ENCODE data around the gene B4GALNT2. TPM values are rescaled to one million over a fixed set of nuclear protein-coding genes. Genes with fewer than 3 reads are reported as not detected.
"Not testable (repeated sequence)": the region's sequence is repeated elsewhere in the genome, so short reads cannot be mapped to it uniquely, and the experiment has no call there.

The B4GALNT2 gene
- total RNA-seq, 1 donor from 2014 or later, result not detected

DNA sequence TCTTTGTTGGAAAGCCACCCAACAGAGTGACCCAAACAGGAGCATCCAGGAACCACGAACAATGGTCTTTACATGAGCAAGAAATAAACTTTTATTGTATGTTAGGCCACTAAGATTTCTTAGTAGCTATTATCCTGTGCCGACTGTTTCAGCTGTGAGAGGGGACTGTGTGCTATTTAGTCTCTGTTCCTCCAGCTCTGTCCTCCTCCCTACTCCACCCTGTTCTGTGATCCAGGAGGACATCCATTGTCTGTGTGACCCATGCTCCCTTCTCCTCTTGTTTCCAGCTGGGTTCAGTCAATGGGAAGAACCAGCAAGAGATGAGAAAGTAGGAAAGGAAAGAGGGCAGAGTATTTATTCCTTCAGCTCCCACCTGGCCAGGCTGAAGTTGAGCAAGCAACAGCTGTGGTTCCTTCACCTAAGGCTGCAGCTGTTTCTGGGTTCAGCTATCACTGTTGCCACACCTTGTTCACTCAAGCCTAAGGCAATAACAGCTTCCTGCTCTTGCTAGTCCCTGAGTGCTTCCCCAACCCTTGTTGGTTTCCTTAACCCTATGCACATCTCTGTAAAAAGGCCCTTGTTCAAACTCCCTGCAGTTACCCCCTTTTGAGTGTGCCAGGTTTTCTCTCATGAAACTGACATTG, 14.9 kb upstream of the B4GALNT2 start:
- no peak for DNase-seq (ENCODE audit: low spot score)

GRCh38 chr17:49120166-49120565, 12.4 kb upstream of the B4GALNT2 start:
- no peak for DNase-seq (ENCODE audit: low spot score)

DNA sequence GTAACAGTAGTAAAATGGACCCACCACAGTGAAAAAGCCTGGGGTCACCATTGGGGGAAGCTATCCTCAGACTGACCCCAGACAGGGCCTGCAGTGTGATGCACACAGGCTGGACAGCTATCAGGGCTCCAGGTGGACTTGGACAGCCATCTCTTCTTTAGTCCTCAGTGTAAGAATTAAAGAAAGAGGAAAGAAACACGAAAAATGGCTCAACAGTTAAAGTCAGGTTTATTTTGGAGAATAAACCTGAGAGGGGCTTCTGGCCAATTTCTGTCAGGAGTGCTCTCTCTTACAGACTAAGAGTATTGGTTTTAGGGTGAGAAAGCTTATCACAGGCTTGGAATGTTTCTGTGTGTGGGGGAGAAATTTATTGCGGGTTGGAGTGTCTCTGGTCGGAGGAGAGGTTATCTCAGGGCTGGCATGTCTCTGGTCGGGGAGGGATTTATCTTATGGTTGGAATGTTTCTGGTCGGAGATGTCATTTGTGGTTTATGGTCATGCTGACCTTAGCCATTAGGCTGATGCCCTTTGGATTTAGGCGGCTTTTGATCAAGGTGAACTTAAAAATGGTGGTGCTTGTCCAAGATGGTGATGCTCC, 10.8 kb upstream of the B4GALNT2 start:
- DNase-seq (ENCODE audit: low spot score), result no peak

DNA sequence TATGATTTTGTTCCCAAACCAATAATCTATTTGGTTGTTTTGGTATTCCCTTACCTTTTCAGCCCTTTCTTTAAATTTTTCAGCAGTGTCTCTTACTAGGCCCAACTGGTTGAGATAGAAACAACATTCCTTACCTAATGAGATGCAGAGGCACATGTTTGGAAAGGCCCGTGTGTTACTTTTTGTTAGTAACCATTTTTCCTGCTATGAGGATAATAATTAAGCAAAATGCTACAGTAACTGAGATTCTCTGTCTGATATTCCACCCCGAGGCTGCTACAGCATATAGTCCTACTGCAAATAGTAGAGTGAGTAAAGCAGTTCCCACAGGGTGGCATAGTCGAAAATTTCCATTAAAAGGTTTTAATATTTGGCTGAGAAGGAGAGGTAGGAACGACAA, 10.0 kb upstream of the B4GALNT2 start:
- DNase-seq (ENCODE audit: low spot score), result no peak

DNA sequence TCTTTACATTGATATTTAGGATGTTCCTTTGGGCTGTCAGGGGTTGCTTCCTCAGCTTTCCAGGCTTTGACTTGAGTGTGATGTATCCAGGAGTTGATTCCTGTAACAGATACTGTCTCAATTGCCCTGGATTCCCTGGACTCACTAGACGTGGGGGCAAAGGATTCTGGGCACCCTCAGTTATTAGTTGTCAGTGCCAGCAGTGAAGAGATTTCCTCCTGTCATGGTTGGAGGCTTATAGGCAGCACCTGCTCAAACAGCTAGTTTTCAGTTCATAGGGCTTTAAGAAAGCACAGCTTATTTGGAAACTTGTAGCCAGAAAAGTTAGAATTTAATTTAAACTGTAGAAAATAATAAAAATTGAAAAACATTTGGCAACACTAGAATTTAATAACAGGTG, 9.5 kb upstream of the B4GALNT2 start:
- no peak for DNase-seq (ENCODE audit: low spot score)

GRCh38 chr17:49125449-49125848, 7.1 kb upstream of the B4GALNT2 start:
- no peak for DNase-seq (ENCODE audit: low spot score)

DNA sequence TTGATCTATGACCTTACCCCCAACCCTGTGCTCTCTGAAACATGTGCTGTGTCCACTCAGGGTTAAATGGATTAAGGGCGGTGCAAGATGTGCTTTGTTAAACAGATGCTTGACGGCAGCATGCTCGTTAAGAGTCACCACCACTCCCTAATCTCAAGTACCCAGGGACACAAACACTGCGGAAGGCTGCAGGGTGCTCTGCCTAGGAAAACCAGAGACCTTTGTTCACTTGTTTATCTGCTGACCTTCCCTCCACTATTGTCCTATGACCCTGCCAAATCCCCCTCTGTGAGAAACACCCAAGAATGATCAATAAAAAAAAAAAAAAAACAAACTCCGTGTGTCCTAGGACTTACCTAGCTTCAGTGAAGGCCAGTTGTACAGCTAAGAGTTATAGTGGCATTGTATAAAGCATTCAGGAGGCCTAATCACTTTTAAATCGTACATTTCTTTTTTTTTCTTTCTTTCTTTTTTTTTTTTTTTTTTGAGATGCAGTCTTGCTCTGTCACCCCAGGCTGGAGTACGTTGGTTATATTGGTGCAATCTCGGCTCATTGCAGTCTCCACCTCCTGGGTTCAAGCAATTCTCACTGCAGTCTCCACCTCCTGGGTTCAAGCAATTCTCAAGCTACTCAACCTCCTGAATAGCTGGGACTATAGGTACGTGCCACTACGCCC, 6.2 kb upstream of the B4GALNT2 start:
- DNase-seq (ENCODE audit: low spot score), result not testable (repeated sequence)

GRCh38 chr17:49129359-49129950, 3.1 kb upstream of the B4GALNT2 start:
- not testable (repeated sequence) for DNase-seq (ENCODE audit: low spot score)

- DNase-seq (ENCODE audit: low spot score), result no peak
These were observed 1.7 kb upstream of the B4GALNT2 start for GRCh38 chr17:49130891-49131290.

GRCh38 chr17:49132317-49132698, 261 bp upstream of the B4GALNT2 start:
- no peak for DNase-seq (ENCODE audit: low spot score)

DNA sequence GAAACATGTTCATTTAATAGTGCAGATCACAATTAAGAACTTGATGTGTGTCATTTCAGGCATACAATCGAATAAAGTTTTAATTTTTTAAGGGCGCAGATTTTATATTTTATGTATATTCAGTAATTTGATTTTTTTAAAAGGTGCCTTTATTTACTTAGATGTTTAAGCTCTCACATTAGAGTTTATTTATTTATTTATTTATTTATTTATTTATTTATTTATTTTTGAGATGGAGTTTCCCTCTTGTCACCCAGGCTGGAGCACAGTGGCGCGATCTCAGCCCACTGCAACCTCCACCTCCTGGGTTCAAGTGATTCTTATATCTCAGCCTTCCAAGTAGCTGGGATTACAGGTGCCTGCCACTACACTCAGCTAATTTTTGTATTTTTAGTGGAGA, 3.8 kb downstream of the B4GALNT2 start:
- no peak for DNase-seq (ENCODE audit: low spot score)

DNA sequence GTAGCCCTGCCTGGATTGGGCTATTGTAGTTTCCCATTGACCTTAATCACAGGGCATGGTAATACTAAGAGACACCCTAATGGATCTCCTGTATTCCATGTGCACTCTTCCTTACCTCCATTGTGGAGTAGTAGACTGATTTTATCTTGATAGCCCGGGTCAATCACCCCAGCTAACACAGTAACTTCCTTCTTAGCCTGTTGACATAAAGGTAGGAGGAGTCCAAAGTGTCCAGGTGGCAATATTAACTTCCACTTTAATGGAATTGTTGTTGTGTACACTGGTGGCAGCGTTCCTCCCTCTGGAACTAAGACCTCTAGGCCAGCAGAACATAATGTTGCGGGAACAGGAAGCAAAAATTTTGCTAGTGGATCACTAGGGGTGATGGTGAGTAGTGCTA, 13.1 kb downstream of the B4GALNT2 start:
- DNase-seq (ENCODE audit: low spot score), result not testable (repeated sequence)

DNA sequence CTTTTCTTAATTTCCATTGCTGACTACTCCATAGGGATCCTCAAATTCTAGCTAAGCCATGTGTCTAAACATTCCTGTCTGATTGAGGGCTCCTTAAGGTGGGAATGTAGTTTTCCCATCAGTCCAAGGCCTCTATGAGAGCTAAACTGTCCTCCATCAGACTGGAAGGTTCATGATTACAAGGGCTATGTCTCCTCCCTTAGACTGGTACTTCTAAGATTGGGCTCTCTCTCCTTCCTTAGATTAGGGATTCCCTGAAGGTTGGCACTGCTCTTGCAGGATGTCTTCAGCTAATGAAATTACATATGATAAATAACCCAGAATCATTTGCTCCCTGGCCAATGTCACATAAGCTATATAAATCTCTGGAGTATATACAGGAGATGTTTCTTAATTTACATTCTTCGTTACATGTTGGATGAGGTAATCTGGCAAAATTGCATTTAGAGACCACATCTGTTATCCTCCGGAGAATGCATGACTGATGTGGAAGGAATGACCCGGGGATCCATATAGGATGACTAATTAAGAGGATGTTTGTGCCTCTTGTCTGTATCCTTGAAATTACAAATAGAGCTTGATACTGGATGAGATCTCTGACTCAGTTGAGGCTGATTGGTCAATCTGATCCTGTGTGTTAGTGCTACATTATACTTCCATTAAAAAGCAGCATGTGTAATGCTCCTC, 14.2 kb downstream of the B4GALNT2 start:
- DNase-seq (ENCODE audit: low spot score), result no peak

DNA sequence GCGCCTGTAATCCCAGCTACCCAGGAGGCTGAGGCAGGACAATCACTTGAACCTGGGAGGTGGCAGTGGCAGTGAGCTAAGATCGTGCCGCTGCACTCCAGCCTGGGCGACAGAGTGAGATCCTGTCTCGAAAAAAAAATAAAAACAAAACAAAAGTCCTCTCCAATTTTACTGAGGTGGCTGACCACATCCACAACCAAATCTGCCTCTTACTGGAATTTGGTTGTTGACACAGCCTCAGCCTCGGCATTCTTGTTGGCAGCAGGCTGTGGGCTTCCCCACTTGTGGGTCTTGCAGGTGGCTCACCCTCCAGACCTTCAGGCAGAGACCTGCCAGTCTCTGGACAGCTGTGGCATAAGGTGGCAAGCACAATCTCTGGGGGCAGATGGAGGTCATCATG, 15.6 kb downstream of the B4GALNT2 start:
- DNase-seq (ENCODE audit: low spot score), result no peak

DNA sequence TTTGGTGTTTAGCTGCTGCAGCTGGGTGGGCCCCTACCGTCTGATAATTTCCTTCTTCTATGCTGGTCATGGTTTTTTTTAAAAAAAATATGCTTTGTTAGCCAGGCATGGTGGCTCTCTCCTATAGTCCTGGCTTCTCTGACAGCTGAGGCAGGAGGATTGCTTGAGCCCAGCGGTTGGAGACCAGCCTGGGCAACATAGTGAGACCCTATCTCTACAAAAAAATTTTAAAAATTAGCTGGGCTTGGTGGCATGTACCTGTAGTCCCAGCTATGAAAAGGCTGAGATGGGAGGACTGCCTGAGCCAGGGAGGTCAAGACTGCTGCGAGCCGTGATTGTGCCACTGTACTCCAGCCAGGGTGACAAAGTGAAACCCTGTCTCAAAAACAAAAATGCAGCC, 19.4 kb downstream of the B4GALNT2 start:
- DNase-seq (ENCODE audit: low spot score), result no peak

GRCh38 chr17:49156256-49156655, 23.7 kb downstream of the B4GALNT2 start:
- DNase-seq (ENCODE audit: low spot score), result no peak

DNA sequence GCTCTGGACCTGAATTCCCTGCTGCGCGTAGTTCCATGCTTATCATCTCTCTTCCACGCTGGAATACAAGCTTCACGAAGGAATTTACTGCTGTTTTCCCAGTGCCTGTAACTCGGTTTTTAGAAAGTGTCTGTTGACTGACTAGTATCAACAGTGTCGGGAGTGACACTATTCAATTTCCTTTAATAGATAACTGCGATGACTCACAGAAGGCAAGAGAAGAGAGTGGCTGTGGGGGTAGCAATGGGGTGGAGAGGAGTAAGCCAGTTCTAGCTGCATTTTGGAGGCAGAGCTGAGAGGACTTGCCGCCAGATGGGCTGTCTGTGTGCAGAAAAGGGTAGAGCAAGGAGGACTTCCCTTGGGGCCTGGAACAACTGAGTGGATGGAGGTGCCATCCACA, 25.2 kb downstream of the B4GALNT2 start:
- no peak for DNase-seq (ENCODE audit: low spot score)

GRCh38 chr17:49162866-49163265, 30.3 kb downstream of the B4GALNT2 start:
- no peak for DNase-seq (ENCODE audit: low spot score)

DNA sequence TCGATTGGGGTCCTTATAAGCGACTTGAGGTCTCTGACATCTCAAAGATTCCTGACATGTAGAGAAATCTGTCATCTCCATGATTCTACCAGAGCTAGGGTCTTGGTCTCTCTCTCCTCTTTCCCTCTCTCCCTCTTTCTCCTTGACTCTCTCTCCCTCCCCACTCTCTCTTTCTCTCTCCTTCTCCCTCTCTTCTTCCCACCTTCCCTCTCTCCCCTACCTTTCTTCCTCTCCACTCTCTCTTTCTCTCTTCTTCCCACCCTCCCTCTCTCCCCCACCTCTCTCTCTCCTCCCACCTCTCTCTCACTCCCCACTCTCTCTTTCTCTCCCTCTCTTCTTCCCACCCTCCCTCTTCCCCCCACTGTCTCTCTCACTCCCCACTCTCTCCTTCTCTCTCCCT, 32.6 kb downstream of the B4GALNT2 start:
- no peak for DNase-seq (ENCODE audit: low spot score)

DNA sequence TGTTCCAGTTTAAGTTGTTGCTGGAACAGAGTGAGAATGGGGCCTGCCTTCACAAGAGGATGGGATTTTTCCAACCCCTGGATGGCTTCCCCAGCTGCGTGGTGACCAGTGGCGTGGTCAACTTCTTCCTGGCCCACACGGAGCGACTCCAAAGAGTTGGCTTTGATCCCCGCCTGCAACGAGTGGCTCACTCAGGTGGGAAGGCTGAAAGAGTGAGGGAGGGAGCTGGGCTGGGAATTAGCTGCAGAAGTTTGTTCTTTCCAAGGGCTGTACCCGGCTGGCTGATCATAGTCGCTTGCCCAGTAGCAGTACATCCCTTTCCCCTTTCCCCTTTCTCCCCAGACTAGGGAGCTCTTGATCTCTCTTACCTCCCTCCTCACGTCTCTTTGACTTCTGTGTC, 36.1 kb downstream of the B4GALNT2 start:
- DNase-seq (ENCODE audit: low spot score), result no peak

DNA sequence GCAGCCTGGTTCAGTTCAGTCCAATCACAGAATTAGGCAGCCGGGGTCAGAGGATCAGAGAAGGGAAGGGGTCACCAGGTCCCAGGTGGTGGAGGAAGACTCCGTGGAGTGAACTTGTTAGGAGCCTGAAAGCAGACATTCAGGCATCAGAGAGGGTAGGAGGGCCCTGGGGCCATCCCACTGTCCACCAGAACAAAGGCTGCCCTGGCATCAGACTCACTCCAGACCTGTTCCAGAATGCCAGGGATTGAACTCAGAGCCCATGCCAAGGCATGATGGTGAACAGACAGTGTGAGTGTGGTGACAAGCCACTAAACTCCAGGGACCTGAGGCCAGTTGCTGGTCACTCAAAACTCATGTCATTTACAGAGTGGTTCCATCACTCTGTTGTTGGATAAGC, 37.6 kb downstream of the B4GALNT2 start:
- no peak for DNase-seq (ENCODE audit: low spot score)

DNA sequence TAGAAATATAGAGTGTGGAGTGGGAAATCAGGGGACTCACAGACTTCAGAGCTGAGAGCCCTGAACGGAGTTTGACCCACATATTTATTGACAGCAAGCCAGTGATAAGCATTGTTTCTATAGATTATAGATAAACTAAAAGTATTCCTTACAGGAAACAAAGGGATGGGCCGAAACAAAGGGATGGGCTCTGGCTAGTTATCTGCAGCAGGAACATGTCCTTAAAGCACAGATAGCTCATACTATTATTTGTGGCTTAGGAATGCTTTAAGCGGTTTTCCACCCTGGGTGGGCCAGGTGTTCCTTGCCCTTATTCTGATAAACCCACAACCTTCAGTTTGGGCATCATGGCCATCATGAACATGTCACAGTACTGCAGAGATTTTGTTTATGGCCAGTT, 38.1 kb downstream of the B4GALNT2 start:
- not testable (repeated sequence) for DNase-seq (ENCODE audit: low spot score)

Measured in mesenteric fat pad (tissue), 1 donor.